Spleen (tissue), 7 donors: ENCODE measurements around the gene SV2C.

Experiments
- CTCF ChIP-seq, 11 experiments: fragments of 200-600 bp in 7 of 11; fragments of 450-650 bp in 4 of 11; sonication (generic) in 4 of 11; IDR thresholded peaks in 8 of 11; conservative IDR thresholded peaks in 3 of 11; 1 replicate in 7 of 11; 2 replicates in 4 of 11; pipeline versions ENCODE4 v1.4.0 to v1.8.0; 2016 to 2021; ENCODE audit warnings: antibody characterized with exemption in 11 of 11, inconsistent platforms in 4 of 11, mild to moderate bottlenecking in 1 of 11
- POLR2A ChIP-seq, 3 donors: fragments of 450-650 bp; IDR thresholded peaks; one replicate each; pipeline ENCODE4 v1.5.1; 2017; ENCODE audit warnings: antibody characterized with exemption in 3 of 3, mild to moderate bottlenecking in 1 of 3
- POLR2AphosphoS5 ChIP-seq, 3 donors: sonication (generic); formaldehyde crosslinking; IDR thresholded peaks; one replicate each; pipeline ENCODE4 v1.5.1; 2017; ENCODE audit warnings: antibody characterized with exemption in 3 of 3
- donor health status: DM: no; HTN: no; CAD: no; lungs with moderate emphysema.
- donor health status: DM: no; HTN: no; CAD: no.
- donor health status: DM: no; HTN: no; CAD: no.

- TF ChIP-seq CTCF (IDR thresholded peaks at IDR 0.05 in 8 of 11, conservative IDR thresholded peaks at IDR 0.05 in 3 of 11): no peak
- no peak for TF ChIP-seq POLR2AphosphoS5 (IDR thresholded peaks at IDR 0.05)
- no peak for TF ChIP-seq POLR2A (IDR thresholded peaks at IDR 0.05)
These were observed 28.4 kb downstream of the SV2C start for GRCh38 chr5:76111477-76112174.
